Testis (tissue), 2 donors: ENCODE measurements around the gene PTH2.

Experiments
- POLR2A ChIP-seq: fragments of 450-650 bp; IDR thresholded peaks from one replicate; pipeline ENCODE4 v1.6.1; 2017; ENCODE audit warnings: antibody characterized with exemption, mild to moderate bottlenecking, moderate library complexity
- TF ChIP-seq, protein P1 (sequence below), 3 experiments: fragments of 450-650 bp in 2 of 3; fragments of 200-600 bp in 1 of 3; sonication (generic) in 1 of 3; IDR thresholded peaks; one replicate each; pipeline ENCODE4 v1.5.1; 2016 to 2019; ENCODE audit warnings: antibody characterized with exemption in 3 of 3, mild to moderate bottlenecking in 2 of 3, moderate library complexity in 1 of 3

GRCh38 chr19:49453013-49453756, 29.9 kb upstream of the PTH2 start, which contains the start of gene ALDH16A1:
- TF ChIP-seq, protein P1, sequence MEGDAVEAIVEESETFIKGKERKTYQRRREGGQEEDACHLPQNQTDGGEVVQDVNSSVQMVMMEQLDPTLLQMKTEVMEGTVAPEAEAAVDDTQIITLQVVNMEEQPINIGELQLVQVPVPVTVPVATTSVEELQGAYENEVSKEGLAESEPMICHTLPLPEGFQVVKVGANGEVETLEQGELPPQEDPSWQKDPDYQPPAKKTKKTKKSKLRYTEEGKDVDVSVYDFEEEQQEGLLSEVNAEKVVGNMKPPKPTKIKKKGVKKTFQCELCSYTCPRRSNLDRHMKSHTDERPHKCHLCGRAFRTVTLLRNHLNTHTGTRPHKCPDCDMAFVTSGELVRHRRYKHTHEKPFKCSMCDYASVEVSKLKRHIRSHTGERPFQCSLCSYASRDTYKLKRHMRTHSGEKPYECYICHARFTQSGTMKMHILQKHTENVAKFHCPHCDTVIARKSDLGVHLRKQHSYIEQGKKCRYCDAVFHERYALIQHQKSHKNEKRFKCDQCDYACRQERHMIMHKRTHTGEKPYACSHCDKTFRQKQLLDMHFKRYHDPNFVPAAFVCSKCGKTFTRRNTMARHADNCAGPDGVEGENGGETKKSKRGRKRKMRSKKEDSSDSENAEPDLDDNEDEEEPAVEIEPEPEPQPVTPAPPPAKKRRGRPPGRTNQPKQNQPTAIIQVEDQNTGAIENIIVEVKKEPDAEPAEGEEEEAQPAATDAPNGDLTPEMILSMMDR (IDR thresholded peaks at IDR 0.05): no peak
- peak; percentile 9 for TF ChIP-seq POLR2A
